ENCODE measurements around the gene KIRREL3. TPM values are rescaled to one million over a fixed set of nuclear protein-coding genes. Genes with fewer than 3 reads are reported as not detected.

The KIRREL3 gene
- total and polyA plus RNA-seq, 2 of the 4 experiments (the other 2 are of a cell fraction) = 10.9 to 15.9 TPM

DNA sequence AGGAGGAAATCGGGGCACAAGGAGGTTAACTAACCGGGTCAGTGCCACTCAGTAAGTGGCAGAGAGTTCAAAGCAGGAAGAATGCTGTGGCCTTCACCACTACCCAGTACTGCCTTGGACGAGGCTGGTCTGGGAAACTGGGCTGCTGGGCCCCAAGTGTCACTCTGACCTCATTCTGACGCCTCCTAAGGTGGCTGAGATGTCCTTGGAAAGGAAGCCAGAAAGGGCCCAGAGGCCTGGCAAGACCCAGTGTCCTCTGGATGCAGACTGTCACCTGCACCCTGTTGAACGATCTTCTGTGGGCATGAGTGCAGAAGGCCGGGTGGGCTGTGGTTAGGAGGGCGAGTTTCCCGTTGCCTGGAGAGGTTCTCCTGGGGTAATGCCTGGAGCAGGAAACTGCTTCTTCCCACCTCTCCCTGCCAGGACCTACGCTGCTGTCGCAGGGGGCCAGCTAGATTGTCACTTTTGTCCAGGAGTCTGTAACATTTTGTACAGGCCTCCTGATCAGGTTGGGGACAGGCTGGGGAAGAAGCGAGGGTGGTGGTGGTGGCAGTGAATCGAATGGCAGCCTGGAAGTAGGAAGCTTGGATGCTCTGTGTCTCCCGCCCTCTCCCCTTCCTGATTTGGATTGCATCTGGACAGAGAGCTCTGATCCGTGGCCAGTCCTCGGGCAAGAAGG lies 540.0 kb downstream of the KIRREL3 start:
- Histone ChIP-seq H3K79me1 (ENCODE audit: low read depth in 1 of 2, low read length in 2 of 2) (no peaks in the 10 kb centered on the region), H3K36me3 (ENCODE audit: control insufficient read depth, insufficient read depth, low read length) (no peaks in the 10 kb centered on the region), H4K91ac (ENCODE audit: insufficient read depth, low read depth, low read length) (no peak overlapping the region), H3K23ac (ENCODE audit: low read depth, low read length) (no peak overlapping the region), H3K9ac (ENCODE audit: low read depth, low read length) (no peak overlapping the region), H3K4me1 (ENCODE audit: control insufficient read depth, insufficient read depth, low read length) (peaks cover 2% of the 10 kb centered on the region; the same call in 1 of the 2 replicates), H2BK15ac (ENCODE audit: low read depth, low read length) (no peak overlapping the region), H3K9me3 (ENCODE audit: control insufficient read depth, insufficient read depth, low read length) (peaks cover 5% of the 10 kb centered on the region), H3K27ac (ENCODE audit: insufficient read depth, low read length) (no peak overlapping the region), H3K27me3 (ENCODE audit: control insufficient read depth, insufficient read depth, low read length) (no peaks in the 10 kb centered on the region; the same call in 1 of the 2 replicates), H2AK5ac (ENCODE audit: low read depth, low read length) (no peak overlapping the region), H2BK120ac (ENCODE audit: low read depth, low read length) (no peak overlapping the region), H3K4ac (ENCODE audit: low read depth, low read length) (no peak overlapping the region), H3K14ac (replicated peaks; ENCODE audit: low read depth, low read length) (no peak overlapping the region), H3K18ac (ENCODE audit: low read depth, low read length) (no peak overlapping the region), H3K4me3 (ENCODE audit: insufficient read depth, low read depth, low read length) (no peak overlapping the region), H2AFZ (replicated peaks; ENCODE audit: low read length, poor library complexity) (no peak overlapping the region), H2BK5ac (ENCODE audit: low read depth, low read length, poor library complexity, severe bottlenecking) (no peak overlapping the region), H3K4me2 (ENCODE audit: low read depth, low read length) (no peak overlapping the region), H3K56ac (ENCODE audit: extremely low read depth, insufficient read depth, low read length) (no peak overlapping the region), H2BK20ac (ENCODE audit: low read depth, low read length) (no peak overlapping the region), H4K8ac (ENCODE audit: low read depth in 2 of 2, low read length in 2 of 2) (no peak overlapping the region), H2AK9ac (replicated peaks; ENCODE audit: low read depth, low read length, poor library complexity) (no peak overlapping the region), H4K5ac (ENCODE audit: low read depth, low read length) (no peak overlapping the region), H4K20me1 (ENCODE audit: insufficient read depth, low read length) (no peaks in the 10 kb centered on the region), H3K9me1 (ENCODE audit: insufficient read depth, low read length) (no peaks in the 10 kb centered on the region)
- TF ChIP-seq MAZ (IDR thresholded peaks at IDR 0.05; ENCODE audit: borderline replicate concordance, low read depth, low read length) (no peak), MAFK (IDR thresholded peaks at IDR 0.05; ENCODE audit: low read depth, low read length) (no peak), MXI1 (IDR thresholded peaks at IDR 0.05; ENCODE audit: borderline replicate concordance, low read depth, low read length) (no peak), BHLHE40 (IDR thresholded peaks at IDR 0.05; ENCODE audit: low read depth, low read length) (no peak), CEBPB (IDR thresholded peaks at IDR 0.05; ENCODE audit: low read depth, low read length) (no peak)
- TF ChIP-seq, protein P1, sequence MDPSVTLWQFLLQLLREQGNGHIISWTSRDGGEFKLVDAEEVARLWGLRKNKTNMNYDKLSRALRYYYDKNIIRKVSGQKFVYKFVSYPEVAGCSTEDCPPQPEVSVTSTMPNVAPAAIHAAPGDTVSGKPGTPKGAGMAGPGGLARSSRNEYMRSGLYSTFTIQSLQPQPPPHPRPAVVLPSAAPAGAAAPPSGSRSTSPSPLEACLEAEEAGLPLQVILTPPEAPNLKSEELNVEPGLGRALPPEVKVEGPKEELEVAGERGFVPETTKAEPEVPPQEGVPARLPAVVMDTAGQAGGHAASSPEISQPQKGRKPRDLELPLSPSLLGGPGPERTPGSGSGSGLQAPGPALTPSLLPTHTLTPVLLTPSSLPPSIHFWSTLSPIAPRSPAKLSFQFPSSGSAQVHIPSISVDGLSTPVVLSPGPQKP (IDR thresholded peaks at IDR 0.05; ENCODE audit: borderline replicate concordance, low read depth, low read length) = no peak
- ATAC-seq (ENCODE audit: low read depth) (no peak), DNase-seq (no peak)
- intact Hi-C loops (cut with micrococcal nuclease) (no loop called here), dilution Hi-C loops (cut with HindIII; ENCODE audit: low sequenced_read_pairs, unreplicated experiment) (no loop called here), in situ Hi-C loops (cut with MboI; ENCODE audit: low sequenced_read_pairs) (no loop called here)
- POLR2A ChIA-PET (ENCODE audit: unreplicated experiment) = no interaction called here
- BruUV-seq (replicated peaks) = no TSS peak
- CTCF ChIA-PET = interaction anchor here (2.9 kb wide), 1 partner anchor 20 kb away, joined by 12 read pairs; no protein-coding TSS in a partner anchor
- 100% methylated on average over 1 of the region's 15 CpGs; no CpG with 5 or more reads in 1 of the 2 experiments for WGBS, 2 experiments (ENCODE audit: extremely low coverage in 2 of 2, insufficient read length in 1 of 2)

All from IMR-90 (cell line).